SK-N-SH treated with all-trans-retinoic acid at 6 μM for 48 hours (cell line): ENCODE data around the gene EML6.

Experiments
- ARNTL ChIP-seq: fragments of 450-650 bp; formaldehyde crosslinking; IDR thresholded peaks from 2 replicates; pipeline ENCODE4 v1.5.0; 2020; ENCODE audit warnings: low read depth, mild to moderate bottlenecking, moderate library complexity, borderline replicate concordance
- BACH2 ChIP-seq: fragments of 250-450 bp; sonication (Bioruptor Pico); IDR thresholded peaks from 2 replicates; pipeline ENCODE4 v1.9.0; 2021; ENCODE audit warnings: mild to moderate bottlenecking, borderline replicate concordance
- RARB ChIP-seq: fragments of 250-450 bp; sonication (Bioruptor Pico); IDR thresholded peaks from 2 replicates; pipeline ENCODE4 v1.8.0; 2021; ENCODE audit warnings: mild to moderate bottlenecking, moderate library complexity
- ZC3H10 ChIP-seq: fragments of 250-450 bp; sonication (Bioruptor Pico); IDR thresholded peaks from 2 replicates; pipeline ENCODE4 v1.5.1; 2021; ENCODE audit warnings: mild to moderate bottlenecking, moderate library complexity
- TF ChIP-seq, protein P1 (sequence below): fragments of 250-450 bp; sonication (Bioruptor Pico); IDR thresholded peaks from 2 replicates; pipeline ENCODE4 v1.5.1; 2021; ENCODE audit warnings: mild to moderate bottlenecking, moderate library complexity

DNA sequence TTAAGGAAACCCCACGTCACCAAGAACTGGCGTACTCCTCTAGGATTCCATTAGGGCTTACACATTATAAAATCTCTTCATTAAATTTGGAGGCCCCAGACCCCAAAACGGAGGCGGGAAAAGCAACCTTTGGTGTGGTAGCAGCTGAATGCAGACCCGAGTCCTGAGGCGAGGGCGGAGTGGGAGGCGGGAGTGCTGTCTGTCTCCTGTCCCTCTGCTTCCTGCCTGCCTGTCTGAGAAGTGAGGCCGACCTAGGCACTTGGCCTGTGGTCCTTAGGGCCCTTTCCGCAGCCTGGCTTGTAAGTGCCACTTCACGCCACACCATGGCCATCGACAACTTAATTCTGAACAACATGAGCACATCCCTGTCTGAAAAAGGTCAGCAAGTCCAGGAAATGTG is 224.7 kb downstream of the EML6 start:
- TF ChIP-seq ARNTL (CRISPR knock-in tag) (no peak), BACH2 (no peak), ZC3H10 (CRISPR knock-in tag) (no peak), RARB (CRISPR knock-in tag) (no peak)
- TF ChIP-seq, protein P1, sequence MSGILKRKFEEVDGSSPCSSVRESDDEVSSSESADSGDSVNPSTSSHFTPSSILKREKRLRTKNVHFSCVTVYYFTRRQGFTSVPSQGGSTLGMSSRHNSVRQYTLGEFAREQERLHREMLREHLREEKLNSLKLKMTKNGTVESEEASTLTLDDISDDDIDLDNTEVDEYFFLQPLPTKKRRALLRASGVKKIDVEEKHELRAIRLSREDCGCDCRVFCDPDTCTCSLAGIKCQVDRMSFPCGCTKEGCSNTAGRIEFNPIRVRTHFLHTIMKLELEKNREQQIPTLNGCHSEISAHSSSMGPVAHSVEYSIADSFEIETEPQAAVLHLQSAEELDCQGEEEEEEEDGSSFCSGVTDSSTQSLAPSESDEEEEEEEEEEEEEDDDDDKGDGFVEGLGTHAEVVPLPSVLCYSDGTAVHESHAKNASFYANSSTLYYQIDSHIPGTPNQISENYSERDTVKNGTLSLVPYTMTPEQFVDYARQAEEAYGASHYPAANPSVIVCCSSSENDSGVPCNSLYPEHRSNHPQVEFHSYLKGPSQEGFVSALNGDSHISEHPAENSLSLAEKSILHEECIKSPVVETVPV, result no peak
